Neural cell (in vitro differentiated cells): ENCODE data around the gene MAN2A2. TPM values are rescaled to one million over a fixed set of nuclear protein-coding genes. Genes with fewer than 3 reads are reported as not detected.

ENCODE experiments used
- H2AFZ ChIP-seq: fragments of 200-600, 300-800 bp; sonication (generic), shearing (Covaris generic); 2 replicates; pipeline ENCODE4 v1.6.0; 2014; ENCODE audit warnings: low read depth, mild to moderate bottlenecking, antibody characterized with exemption, low read length, moderate library complexity
- H3F3A ChIP-seq: fragments of 200-600 bp; shearing (Covaris generic); 2 replicates; pipeline ENCODE4 v1.6.1; 2016; ENCODE audit warnings: mild to moderate bottlenecking, moderate library complexity, mixed read lengths, antibody characterized with exemption, low read length; ENCODE audit not compliant: insufficient read depth, poor library complexity, severe bottlenecking
- H3K27ac ChIP-seq: fragments of 200-600, 300-800 bp; sonication (generic), shearing (Covaris generic); 2 replicates; pipeline ENCODE4 v1.5.1; 2014; ENCODE audit warnings: mild to moderate bottlenecking, low read length, moderate library complexity
- H3K27me3 ChIP-seq: fragments of 300-800, 200-600 bp; sonication (generic), shearing (Covaris generic); 2 replicates; pipeline ENCODE4 v1.6.0; 2014; ENCODE audit warnings: mild to moderate bottlenecking, low read depth, low read length, moderate library complexity; ENCODE audit not compliant: insufficient read depth
- H3K36me3 ChIP-seq: fragments of 300-800, 200-600 bp; sonication (generic), shearing (Covaris generic); 2 replicates; pipeline ENCODE4 v1.5.1; 2014; ENCODE audit warnings: mild to moderate bottlenecking, antibody characterized with exemption, low read length, moderate library complexity; ENCODE audit not compliant: insufficient read depth
- H3K4me2 ChIP-seq: fragments of 300-800, 200-600 bp; sonication (generic), shearing (Covaris generic); 2 replicates; pipeline ENCODE4 v1.6.0; 2014; ENCODE audit warnings: mild to moderate bottlenecking, low read length
- H3K4me3 ChIP-seq: fragments of 300-800, 200-600 bp; sonication (generic), shearing (Covaris generic); 2 replicates; pipeline ENCODE4 v1.5.1; 2014; ENCODE audit warnings: mild to moderate bottlenecking, low read length, moderate library complexity
- H3K79me2 ChIP-seq: fragments of 200-600 bp; shearing (Covaris generic); replicated peaks from 2 replicates; pipeline ENCODE4 v1.6.0; 2014; ENCODE audit warnings: mild to moderate bottlenecking, low read length, moderate library complexity; ENCODE audit not compliant: insufficient read depth
- H3K9ac ChIP-seq: fragments of 300-800, 200-600 bp; sonication (generic), shearing (Covaris generic); 2 replicates; pipeline ENCODE4 v1.6.1; 2016; ENCODE audit warnings: mild to moderate bottlenecking, low read length, mixed read lengths
- H3K9me2 ChIP-seq: fragments of 200-600 bp; shearing (Covaris generic); 2 replicates; pipeline ENCODE4 v1.6.1; 2016; ENCODE audit warnings: mild to moderate bottlenecking, low read length, mixed read lengths; ENCODE audit not compliant: insufficient read depth
- H3K9me3 ChIP-seq: fragments of 200-600, 300-800 bp; sonication (generic), shearing (Covaris generic); 2 replicates; pipeline ENCODE4 v1.6.1; 2016; ENCODE audit warnings: mild to moderate bottlenecking, mixed run types, low read length, moderate library complexity, mixed read lengths
- H4K20me1 ChIP-seq: fragments of 200-600 bp; shearing (Covaris generic); 2 replicates; pipeline ENCODE4 v1.6.1; 2016; ENCODE audit warnings: mild to moderate bottlenecking, mixed run types; ENCODE audit not compliant: insufficient read depth
- EP300 ChIP-seq: fragments of 450-650 bp; conservative IDR thresholded peaks from 2 replicates; pipeline ENCODE4 v1.6.1; 2014; ENCODE audit warnings: antibody characterized with exemption, mild to moderate bottlenecking, moderate library complexity; ENCODE audit not compliant: poor library complexity, severe bottlenecking
- EZH2 ChIP-seq: fragments of 200-600, 300-800 bp; shearing (Covaris generic), sonication (generic); IDR thresholded peaks from 2 replicates; pipeline ENCODE4 v1.6.1; 2014; ENCODE audit warnings: antibody characterized with exemption, low read length, borderline replicate concordance, mild to moderate bottlenecking; ENCODE audit not compliant: insufficient read depth, poor library complexity, severe bottlenecking
- MXI1 ChIP-seq: fragments of 450-650 bp; conservative IDR thresholded peaks from 2 replicates; pipeline ENCODE4 v1.6.1; 2014; ENCODE audit warnings: antibody characterized with exemption, mild to moderate bottlenecking; ENCODE audit not compliant: poor library complexity, severe bottlenecking
- POLR2AphosphoS5 ChIP-seq: IDR thresholded peaks from 2 replicates; pipeline ENCODE4 v1.6.1; 2012
- RAD21 ChIP-seq: fragments of 450-650 bp; conservative IDR thresholded peaks from 2 replicates; pipeline ENCODE4 v1.6.1; 2014; ENCODE audit warnings: antibody characterized with exemption, mild to moderate bottlenecking, moderate library complexity
- SMC3 ChIP-seq: fragments of 450-650 bp; conservative IDR thresholded peaks from 2 replicates; pipeline ENCODE4 v1.6.1; 2014; ENCODE audit warnings: antibody characterized with exemption, mild to moderate bottlenecking, moderate library complexity; ENCODE audit not compliant: poor library complexity
- TAF1 ChIP-seq: IDR thresholded peaks from 2 replicates; pipeline ENCODE4 v1.6.1; 2012; ENCODE audit warnings: low read depth
- polyA plus RNA-seq: library from polyadenylated mRNA; depleted of rRNA; stranded (reverse); fragments of >200 nt; gene quantifications from 2 replicates; pipeline ENCODE4 v1.2.3, GENCODE V29; 2014
- TF ChIP-seq, protein P1 (sequence below): fragments of 450-650 bp; IDR thresholded peaks from 2 replicates; pipeline ENCODE4 v1.5.1; 2014; ENCODE audit warnings: antibody characterized with exemption, mild to moderate bottlenecking, moderate library complexity; ENCODE audit not compliant: poor library complexity, severe bottlenecking
- TF ChIP-seq, protein P2 (sequence below): IDR thresholded peaks from 2 replicates; pipeline ENCODE4 v1.6.1; 2012; ENCODE audit warnings: borderline replicate concordance

Gene MAN2A2
- polyA plus RNA-seq, 1 donor from 2014 or later: 59.8 TPM

DNA sequence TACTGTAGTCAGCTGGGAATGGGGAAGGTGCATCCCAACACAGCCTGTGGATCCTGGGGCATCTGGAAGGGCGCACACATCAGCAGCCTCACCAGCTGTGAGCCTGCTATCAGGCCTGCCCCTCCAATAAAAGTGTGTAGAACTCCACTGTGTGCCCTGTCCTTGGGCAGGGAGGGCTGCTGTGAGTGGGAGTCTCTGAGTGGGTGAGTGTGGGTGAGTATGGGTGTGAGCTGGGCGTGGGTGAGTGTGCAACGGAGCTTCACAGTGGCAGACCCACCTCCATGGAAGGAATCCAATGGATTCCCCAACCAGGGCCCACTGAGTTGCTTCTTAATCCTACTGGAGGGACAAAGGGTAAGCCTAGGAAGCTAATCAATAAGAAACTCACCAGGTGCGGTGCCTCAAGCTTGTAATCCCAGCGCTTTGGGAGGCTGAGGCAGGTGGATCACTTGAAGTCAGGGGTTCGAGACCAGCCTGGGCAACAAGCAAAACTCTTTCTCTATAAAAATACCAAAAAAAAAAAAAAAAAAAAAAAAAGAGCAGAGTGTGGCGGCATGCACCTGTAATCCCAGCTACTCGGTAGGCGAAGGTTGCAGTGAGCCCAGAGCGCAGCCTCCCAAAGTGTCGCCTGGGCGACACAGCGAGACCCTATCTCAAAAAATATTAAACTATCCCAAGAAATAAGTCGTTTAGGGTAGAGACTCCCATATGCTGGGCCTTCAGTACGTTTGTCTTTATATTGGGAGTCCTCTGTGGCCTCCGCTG lies 51.0 kb downstream of the MAN2A2 start:
- Histone ChIP-seq H4K20me1 (no peaks in the 10 kb centered on the region), H2AFZ (no peak overlapping the region), H3K9ac (no peak overlapping the region), H3K79me2 (no peaks in the 10 kb centered on the region), H3K4me3 (peak overlapping the region; percentile 87), H3K4me2 (no peak overlapping the region), H3K27me3 (peaks cover 15% of the 10 kb centered on the region), H3F3A (no peaks in the 10 kb centered on the region), H3K36me3 (no peaks in the 10 kb centered on the region), H3K9me2 (no peaks in the 10 kb centered on the region), H3K27ac (no peak overlapping the region), H3K9me3 (no peaks in the 10 kb centered on the region)
- TF ChIP-seq, protein P1, sequence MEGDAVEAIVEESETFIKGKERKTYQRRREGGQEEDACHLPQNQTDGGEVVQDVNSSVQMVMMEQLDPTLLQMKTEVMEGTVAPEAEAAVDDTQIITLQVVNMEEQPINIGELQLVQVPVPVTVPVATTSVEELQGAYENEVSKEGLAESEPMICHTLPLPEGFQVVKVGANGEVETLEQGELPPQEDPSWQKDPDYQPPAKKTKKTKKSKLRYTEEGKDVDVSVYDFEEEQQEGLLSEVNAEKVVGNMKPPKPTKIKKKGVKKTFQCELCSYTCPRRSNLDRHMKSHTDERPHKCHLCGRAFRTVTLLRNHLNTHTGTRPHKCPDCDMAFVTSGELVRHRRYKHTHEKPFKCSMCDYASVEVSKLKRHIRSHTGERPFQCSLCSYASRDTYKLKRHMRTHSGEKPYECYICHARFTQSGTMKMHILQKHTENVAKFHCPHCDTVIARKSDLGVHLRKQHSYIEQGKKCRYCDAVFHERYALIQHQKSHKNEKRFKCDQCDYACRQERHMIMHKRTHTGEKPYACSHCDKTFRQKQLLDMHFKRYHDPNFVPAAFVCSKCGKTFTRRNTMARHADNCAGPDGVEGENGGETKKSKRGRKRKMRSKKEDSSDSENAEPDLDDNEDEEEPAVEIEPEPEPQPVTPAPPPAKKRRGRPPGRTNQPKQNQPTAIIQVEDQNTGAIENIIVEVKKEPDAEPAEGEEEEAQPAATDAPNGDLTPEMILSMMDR: no peak
- no peak for TF ChIP-seq POLR2AphosphoS5
- TF ChIP-seq RAD21: no peak
- no peak for TF ChIP-seq EP300
- TF ChIP-seq, protein P2, sequence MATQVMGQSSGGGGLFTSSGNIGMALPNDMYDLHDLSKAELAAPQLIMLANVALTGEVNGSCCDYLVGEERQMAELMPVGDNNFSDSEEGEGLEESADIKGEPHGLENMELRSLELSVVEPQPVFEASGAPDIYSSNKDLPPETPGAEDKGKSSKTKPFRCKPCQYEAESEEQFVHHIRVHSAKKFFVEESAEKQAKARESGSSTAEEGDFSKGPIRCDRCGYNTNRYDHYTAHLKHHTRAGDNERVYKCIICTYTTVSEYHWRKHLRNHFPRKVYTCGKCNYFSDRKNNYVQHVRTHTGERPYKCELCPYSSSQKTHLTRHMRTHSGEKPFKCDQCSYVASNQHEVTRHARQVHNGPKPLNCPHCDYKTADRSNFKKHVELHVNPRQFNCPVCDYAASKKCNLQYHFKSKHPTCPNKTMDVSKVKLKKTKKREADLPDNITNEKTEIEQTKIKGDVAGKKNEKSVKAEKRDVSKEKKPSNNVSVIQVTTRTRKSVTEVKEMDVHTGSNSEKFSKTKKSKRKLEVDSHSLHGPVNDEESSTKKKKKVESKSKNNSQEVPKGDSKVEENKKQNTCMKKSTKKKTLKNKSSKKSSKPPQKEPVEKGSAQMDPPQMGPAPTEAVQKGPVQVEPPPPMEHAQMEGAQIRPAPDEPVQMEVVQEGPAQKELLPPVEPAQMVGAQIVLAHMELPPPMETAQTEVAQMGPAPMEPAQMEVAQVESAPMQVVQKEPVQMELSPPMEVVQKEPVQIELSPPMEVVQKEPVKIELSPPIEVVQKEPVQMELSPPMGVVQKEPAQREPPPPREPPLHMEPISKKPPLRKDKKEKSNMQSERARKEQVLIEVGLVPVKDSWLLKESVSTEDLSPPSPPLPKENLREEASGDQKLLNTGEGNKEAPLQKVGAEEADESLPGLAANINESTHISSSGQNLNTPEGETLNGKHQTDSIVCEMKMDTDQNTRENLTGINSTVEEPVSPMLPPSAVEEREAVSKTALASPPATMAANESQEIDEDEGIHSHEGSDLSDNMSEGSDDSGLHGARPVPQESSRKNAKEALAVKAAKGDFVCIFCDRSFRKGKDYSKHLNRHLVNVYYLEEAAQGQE: no peak
- no peak for TF ChIP-seq EZH2
- TF ChIP-seq TAF1: no peak
- TF ChIP-seq SMC3: no peak
- no peak for TF ChIP-seq MXI1

DNA sequence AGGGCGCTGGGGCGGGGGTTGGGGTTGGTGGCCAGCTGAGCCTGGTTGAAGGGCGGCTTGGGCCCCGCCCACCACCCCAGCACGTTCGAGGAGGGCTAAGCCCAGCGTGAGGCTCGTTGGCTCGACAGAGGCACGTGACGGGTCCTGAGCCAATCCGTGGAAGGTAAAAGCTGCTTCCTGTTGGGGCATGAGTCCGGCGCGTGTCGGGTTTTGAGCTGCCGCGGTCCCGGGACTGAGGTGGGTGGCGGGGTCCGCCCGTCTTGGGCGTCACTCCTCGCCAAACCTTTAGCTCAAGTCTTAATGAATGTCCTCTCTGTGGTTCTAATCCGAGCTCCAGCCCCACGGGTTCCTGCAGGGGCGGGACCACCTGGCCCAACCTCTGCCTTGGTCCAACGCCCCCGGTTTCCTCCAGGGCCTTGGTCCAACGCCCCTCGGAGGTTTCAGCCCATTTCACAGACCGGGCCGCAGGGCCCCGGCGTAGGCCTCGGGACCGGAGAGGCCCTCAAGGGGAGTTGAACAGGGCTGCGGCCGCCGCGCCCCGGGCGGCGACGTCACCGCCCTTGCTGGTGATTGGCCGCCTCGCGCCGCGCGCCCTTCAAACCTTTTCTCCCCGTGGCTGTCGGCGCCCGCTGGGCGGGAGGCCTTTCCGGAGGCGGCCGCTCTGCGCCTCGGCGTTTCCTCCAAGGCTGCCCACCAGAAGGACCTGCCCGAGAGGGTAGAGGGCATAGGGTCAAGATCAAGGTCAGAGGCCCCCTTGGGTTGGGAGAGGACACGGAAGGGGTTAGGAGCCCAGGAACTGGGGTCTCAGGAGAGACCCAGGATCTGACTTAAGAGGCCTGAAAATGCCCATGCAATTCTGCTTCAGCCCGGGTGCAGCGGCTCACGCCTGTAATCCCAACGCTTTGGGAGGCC lies 51.9 kb downstream of the MAN2A2 start, which contains the start of gene RCCD1:
Gene RCCD1, plus strand, starts transcription at position 173 of the 912 bp plus-strand sequence. CDS start 1,851 bp downstream, outside the sequence.
- H3K4me3 ChIP-seq: peak within 1 kb of the TSS; percentile 87
- no peaks in the 10 kb centered on the region for H3K79me2 ChIP-seq
- no peaks in the 10 kb centered on the region for H3K9me2 ChIP-seq
- H3K4me2 ChIP-seq: no peak within 1 kb of the TSS
- H3K9me3 ChIP-seq: no peaks in the 10 kb centered on the region
- no peaks in the 10 kb centered on the region for H3K36me3 ChIP-seq
- peak within 1 kb of the TSS; percentile 52 for H3K9ac ChIP-seq
- H2AFZ ChIP-seq: peak within 1 kb of the TSS; percentile 40
- no peaks in the 10 kb centered on the region for H3F3A ChIP-seq
- H3K27me3 ChIP-seq: peaks cover 15% of the 10 kb centered on the region
- H3K27ac ChIP-seq: no peak within 1 kb of the TSS
- no peak for TF ChIP-seq EP300
- TF ChIP-seq, protein P1: peak; percentile 16
- no peak for TF ChIP-seq RAD21
- TF ChIP-seq POLR2AphosphoS5: peak; percentile 17
- no peak for TF ChIP-seq EZH2
- no peak for TF ChIP-seq TAF1
- no peak for TF ChIP-seq SMC3
- peak; percentile 91 for TF ChIP-seq MXI1
- TF ChIP-seq, protein P2: no peak
- no peaks in the 10 kb centered on the region for H4K20me1 ChIP-seq
